Prostate gland (tissue), 2 donors: Measurements from ENCODE around the gene DEGS2. TPM values are rescaled to one million over a fixed set of nuclear protein-coding genes. Genes with fewer than 3 reads are reported as not detected.
"Not testable (repeated sequence)": the region's sequence is repeated elsewhere in the genome, so short reads cannot be mapped to it uniquely, and the experiment has no call there.

Source experiments
- DNase-seq: peaks from one replicate; pipeline ENCODE4 v3.0.0-alpha.2; 2019; ENCODE audit warnings: low spot score
- H3K27ac ChIP-seq, 2 donors: fragments of 200-600 bp; sonication (generic); 2 replicates each; pipeline ENCODE4 v1.5.1; 2017 to 2019
- H3K27me3 ChIP-seq: fragments of 200-600 bp; sonication (generic); replicated peaks from 2 replicates; pipeline ENCODE4 v1.5.1; 2019; ENCODE audit not compliant: insufficient read depth
- H3K36me3 ChIP-seq, 2 donors: fragments of 200-600 bp; sonication (generic); 1 replicate in 1 of 2; 2 replicates in 1 of 2; pipeline versions ENCODE4 v1.5.1 to v1.8.1; 2017 to 2019
- H3K4me1 ChIP-seq: fragments of 200-600 bp; sonication (generic); replicated peaks from 2 replicates; pipeline ENCODE4 v1.5.1; 2019
- H3K4me3 ChIP-seq, 2 donors: fragments of 200-600 bp; sonication (generic); 2 replicates each; pipeline ENCODE4 v1.5.1; 2017 to 2019
- H3K9me3 ChIP-seq: fragments of 200-600 bp; sonication (generic); 2 replicates; pipeline ENCODE4 v1.5.1; 2017
- POLR2A ChIP-seq: fragments of 450-650 bp; IDR thresholded peaks from one replicate; pipeline ENCODE4 v1.6.1; 2016; ENCODE audit warnings: antibody characterized with exemption, mild to moderate bottlenecking
- POLR2AphosphoS5 ChIP-seq: sonication (generic); formaldehyde crosslinking; IDR thresholded peaks from one replicate; pipeline ENCODE4 v1.6.1; 2017; ENCODE audit warnings: antibody characterized with exemption
- WGBS: methylation state at CpG from one replicate; pipeline ENCODE4 v1.1.5; 2018; 5-methylcytosine and 5-hydroxymethylcytosine counted together
- intact Hi-C: fragments of 100-400 bp; cut with DNase I; formaldehyde crosslinking; loops from one replicate; pipeline ENCODE4 v1.14.2; 2022
- total RNA-seq, 2 donors: library from RNA; depleted of rRNA; stranded (reverse); fragments of >200 nt; gene quantifications; one replicate each; pipeline ENCODE4 v1.1.0, GENCODE V29; 2016
- TF ChIP-seq, protein P1 (sequence below), 4 experiments: fragments of 200-600 bp in 2 of 4; fragments of 450-650 bp in 2 of 4; sonication (generic) in 2 of 4; IDR thresholded peaks; 1 replicate in 3 of 4; 2 replicates in 1 of 4; pipeline ENCODE4 v1.5.1; 2016 to 2019; ENCODE audit warnings: antibody characterized with exemption in 4 of 4, mild to moderate bottlenecking in 2 of 4, moderate library complexity in 2 of 4

The DEGS2 gene
- total RNA-seq, 2 donors from 2014 or later, result 2.8 to 8.3 TPM

DNA sequence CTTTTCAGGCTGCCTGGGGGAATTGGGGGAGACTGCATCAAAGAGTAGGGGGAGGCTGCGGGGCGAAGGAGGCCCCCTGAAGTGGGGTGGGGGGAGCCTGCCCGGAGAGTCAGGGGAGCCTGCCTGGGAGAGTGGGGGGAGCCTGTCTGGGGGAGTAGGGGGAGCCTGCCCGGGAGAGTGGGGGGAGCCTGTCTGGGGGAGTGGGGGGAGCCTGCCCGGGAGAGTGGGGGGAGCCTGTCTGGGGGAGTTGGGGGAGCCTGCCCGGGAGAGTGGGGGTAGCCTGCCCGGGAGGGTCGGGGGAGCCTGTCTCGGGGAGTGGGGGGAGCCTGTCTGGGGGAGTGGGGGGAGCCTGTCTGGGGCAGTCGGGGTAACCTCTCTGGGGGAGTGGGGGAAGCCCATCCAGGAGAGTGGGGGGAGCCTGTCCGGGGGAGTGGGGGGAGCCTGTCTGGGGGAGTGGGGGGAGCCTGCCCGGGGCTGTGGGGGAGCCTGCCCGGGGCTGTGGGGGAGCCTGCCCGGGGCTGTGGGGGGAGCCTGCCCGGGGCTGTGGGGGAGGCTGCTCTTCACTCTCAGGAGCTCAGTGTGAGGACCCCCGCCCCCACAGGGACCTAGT, 6.5 kb upstream of the DEGS2 start:
- H3K4me3 ChIP-seq, result peak overlapping the region in 1 of 2 donors; percentile 6
- intact Hi-C loops, result no loop called here
- TF ChIP-seq, protein P1, sequence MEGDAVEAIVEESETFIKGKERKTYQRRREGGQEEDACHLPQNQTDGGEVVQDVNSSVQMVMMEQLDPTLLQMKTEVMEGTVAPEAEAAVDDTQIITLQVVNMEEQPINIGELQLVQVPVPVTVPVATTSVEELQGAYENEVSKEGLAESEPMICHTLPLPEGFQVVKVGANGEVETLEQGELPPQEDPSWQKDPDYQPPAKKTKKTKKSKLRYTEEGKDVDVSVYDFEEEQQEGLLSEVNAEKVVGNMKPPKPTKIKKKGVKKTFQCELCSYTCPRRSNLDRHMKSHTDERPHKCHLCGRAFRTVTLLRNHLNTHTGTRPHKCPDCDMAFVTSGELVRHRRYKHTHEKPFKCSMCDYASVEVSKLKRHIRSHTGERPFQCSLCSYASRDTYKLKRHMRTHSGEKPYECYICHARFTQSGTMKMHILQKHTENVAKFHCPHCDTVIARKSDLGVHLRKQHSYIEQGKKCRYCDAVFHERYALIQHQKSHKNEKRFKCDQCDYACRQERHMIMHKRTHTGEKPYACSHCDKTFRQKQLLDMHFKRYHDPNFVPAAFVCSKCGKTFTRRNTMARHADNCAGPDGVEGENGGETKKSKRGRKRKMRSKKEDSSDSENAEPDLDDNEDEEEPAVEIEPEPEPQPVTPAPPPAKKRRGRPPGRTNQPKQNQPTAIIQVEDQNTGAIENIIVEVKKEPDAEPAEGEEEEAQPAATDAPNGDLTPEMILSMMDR (IDR thresholded peaks at IDR 0.05), result no peak
- TF ChIP-seq POLR2A (no peak), POLR2AphosphoS5 (no peak)
- 18% methylated on average over 15 of the region's 16 CpGs for WGBS
- no peaks in the 10 kb centered on the region for H3K36me3 ChIP-seq
- no peaks in the 10 kb centered on the region for H3K27me3 ChIP-seq
- H3K4me1 ChIP-seq, result no peaks in the 10 kb centered on the region
- no peaks in the 10 kb centered on the region for H3K9me3 ChIP-seq
- no peak overlapping the region for H3K27ac ChIP-seq
- DNase-seq, result no peak

- intact Hi-C loops, result no loop called here
- Histone ChIP-seq H3K4me1 (no peaks in the 10 kb centered on the region), H3K27ac (no peak overlapping the region), H3K27me3 (no peaks in the 10 kb centered on the region), H3K36me3 (no peaks in the 10 kb centered on the region), H3K9me3 (no peaks in the 10 kb centered on the region), H3K4me3 (no peak overlapping the region)
- TF ChIP-seq POLR2A (no peak), POLR2AphosphoS5 (no peak)
- TF ChIP-seq, protein P1 (IDR thresholded peaks at IDR 0.05), result peak in 2 of 4 experiments; percentile 42 to 58
- DNase-seq, result peak; percentile 32
- WGBS, result 29% methylated on average over 23 of the region's 27 CpGs
These were observed 5.9 kb upstream of the DEGS2 start for GRCh38 chr14:100165376-100165775.

GRCh38 chr14:100160534-100160916, 1.1 kb upstream of the DEGS2 start:
- no peaks in the 10 kb centered on the region for H3K9me3 ChIP-seq
- WGBS, result 85% methylated on average over 3 of the region's 7 CpGs
- peaks cover 18% of the 10 kb centered on the region for H3K4me1 ChIP-seq
- intact Hi-C loops, result no loop called here
- H3K4me3 ChIP-seq, result no peak overlapping the region
- no peak for TF ChIP-seq POLR2A
- no peaks in the 10 kb centered on the region for H3K36me3 ChIP-seq
- DNase-seq, result no peak
- H3K27me3 ChIP-seq, result peaks cover 2% of the 10 kb centered on the region
- no peak overlapping the region for H3K27ac ChIP-seq

DNA sequence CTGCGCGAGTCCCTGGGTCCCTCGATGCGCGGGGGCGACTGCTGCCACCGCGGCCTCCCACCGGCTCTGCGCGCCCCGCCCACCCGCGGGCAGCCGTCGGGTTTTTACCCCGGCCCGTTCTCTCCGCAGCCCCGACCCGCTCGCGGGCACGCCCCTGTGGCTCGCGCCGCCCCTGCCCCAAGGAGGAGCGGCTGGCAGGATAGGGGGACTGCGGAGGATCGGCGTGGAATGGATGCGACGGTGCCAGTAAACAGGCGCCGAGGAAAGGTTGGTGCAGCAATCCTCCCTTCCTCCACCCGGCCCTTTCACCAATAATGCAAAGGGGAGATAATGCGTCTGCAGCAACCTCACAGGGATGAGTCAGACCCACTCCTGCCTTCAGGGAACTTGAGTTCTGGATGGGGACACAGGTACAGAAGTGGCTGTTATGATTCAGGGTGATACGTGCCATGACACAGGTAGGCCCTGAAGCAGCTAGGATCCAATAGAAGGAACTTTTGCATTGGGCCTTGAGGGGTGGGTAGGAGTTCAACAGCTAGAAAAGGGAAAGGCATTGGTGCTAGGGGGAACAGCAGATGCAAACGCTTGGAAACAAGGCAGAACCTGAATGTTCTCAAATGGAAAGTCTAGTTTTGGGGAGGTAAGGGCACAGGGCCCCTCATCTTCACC, 554 bp upstream of the DEGS2 start:
- WGBS, result 11% methylated on average over 39 of the region's 39 CpGs
- intact Hi-C loops, result no loop called here
- DNase-seq, result no peak
- Histone ChIP-seq H3K4me3 (peak overlapping the region; percentile 26 to 28), H3K9me3 (no peaks in the 10 kb centered on the region), H3K4me1 (peaks cover 22% of the 10 kb centered on the region), H3K36me3 (no peaks in the 10 kb centered on the region), H3K27ac (no peak overlapping the region), H3K27me3 (peaks cover 2% of the 10 kb centered on the region)
- TF ChIP-seq POLR2A, result no peak
- TF ChIP-seq POLR2AphosphoS5, result no peak
- TF ChIP-seq, protein P1 (IDR thresholded peaks at IDR 0.05), result no peak

DNA sequence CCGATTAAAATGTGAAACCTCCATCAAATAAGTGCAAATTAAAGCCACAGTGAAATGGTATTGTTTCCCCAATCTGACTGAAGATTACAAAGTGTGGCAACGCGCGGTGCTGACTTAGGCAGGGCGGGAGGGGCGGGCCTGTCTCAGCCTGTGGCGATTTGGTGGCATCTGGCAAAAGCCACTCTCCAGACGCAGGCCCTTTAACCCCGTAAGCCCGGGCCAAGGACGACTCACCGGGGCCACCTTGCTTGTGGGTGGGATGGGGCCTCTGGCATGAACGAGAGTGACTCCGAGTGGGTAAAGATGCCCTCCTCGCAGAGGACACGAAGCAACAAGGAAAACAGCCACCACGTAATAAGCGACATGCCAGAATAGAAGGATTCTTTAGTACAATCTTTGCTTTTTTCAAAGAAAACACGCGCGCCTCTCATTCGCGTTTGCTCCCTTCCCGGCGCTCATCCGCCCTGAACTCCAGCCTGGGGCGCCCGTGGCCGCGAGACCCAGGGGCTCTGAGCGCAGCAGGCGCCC, 815 bp downstream of the DEGS2 start:
- Histone ChIP-seq H3K4me3 (peak overlapping the region; percentile 26 to 28), H3K27ac (no peak overlapping the region), H3K36me3 (no peaks in the 10 kb centered on the region), H3K27me3 (peaks cover 2% of the 10 kb centered on the region), H3K9me3 (no peaks in the 10 kb centered on the region), H3K4me1 (peaks cover 22% of the 10 kb centered on the region)
- TF ChIP-seq, protein P1 (IDR thresholded peaks at IDR 0.05), result no peak
- TF ChIP-seq POLR2AphosphoS5 (no peak), POLR2A (no peak)
- no peak for DNase-seq
- intact Hi-C loops, result no loop called here
- 15% methylated on average over 32 of the region's 32 CpGs for WGBS

- H3K27ac ChIP-seq, H3K36me3 ChIP-seq, H3K27me3 ChIP-seq, intact Hi-C loops, DNase-seq, H3K9me3 ChIP-seq, H3K4me3 ChIP-seq: not testable (repeated sequence)
- peaks cover 22% of the 10 kb centered on the region for H3K4me1 ChIP-seq
- 86% methylated on average over 16 of the region's 16 CpGs for WGBS
These were observed 1.8 kb downstream of the DEGS2 start for GRCh38 chr14:100157548-100158232.
